ENCODE measurements around the gene PLCB3. TPM values are rescaled to one million over a fixed set of nuclear protein-coding genes. Genes with fewer than 3 reads are reported as not detected.

The PLCB3 gene
- total and polyA plus RNA-seq, 2 donors (not counting 3 experiments of a cell fraction or from before 2014, with no cell fraction given) = 32.3 to 61.1 TPM

DNA sequence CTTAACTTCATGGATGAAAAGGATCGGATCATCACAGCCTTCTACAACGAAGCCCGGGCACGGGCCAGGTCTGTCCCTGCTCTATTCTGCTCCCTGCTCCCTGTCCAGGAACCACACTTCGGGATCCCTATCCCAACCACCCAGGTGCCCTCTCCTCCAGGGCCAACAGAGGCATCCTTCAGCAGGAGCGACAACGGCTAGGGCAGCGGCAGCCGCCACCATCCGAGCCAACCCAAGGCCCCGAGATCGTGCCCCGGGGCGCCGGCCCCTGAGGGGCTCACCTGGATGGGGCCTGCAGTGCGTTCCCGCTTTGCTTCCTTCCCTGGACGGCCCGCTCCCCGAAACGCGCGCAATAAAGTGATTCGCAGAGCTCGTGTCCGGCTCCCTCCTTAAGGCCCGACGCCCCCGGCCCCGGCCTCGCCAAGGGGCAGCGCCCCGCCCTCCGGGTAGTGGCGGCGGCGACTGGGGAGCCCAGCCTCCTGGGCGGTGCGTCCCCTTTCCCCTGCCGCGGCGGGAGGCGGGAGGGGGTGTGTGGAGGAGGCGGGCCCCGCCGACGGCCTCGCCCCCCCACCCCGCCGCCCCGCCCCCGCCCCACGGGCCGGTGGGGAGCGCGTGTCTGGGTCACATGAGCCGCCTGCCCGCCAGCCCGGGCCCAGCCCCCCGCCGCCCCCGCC, 17.3 kb upstream of the PLCB3 start, which contains the start of gene VEGFB:
Gene VEGFB, plus strand, starts transcription at position 672 of the 674 bp plus-strand sequence. CDS start 250 bp downstream, outside the sequence.
- Histone ChIP-seq H2AFZ (ENCODE audit: low read depth, low read length) (peak within 1 kb of the TSS; percentile 39), H3K4me1 (ENCODE audit: control insufficient read depth, extremely low read depth, insufficient read depth, low read length) (peaks cover 10% of the 10 kb centered on the region), H4K20me1 (replicated peaks; ENCODE audit: control insufficient read depth, extremely low read depth, insufficient read depth, low read length) (no peaks in the 10 kb centered on the region), H3K27ac (ENCODE audit: insufficient read depth, low read depth, low read length) (no peak within 1 kb of the TSS), H3K79me2 (ENCODE audit: control insufficient read depth, insufficient read depth, low read length) (no peaks in the 10 kb centered on the region), H3K9me1 (replicated peaks; ENCODE audit: control insufficient read depth, extremely low read depth, insufficient read depth, low read length) (no peaks in the 10 kb centered on the region), H3K4me2 (ENCODE audit: insufficient read depth, low read length) (peak within 1 kb of the TSS; percentile 71), H3K36me3 (ENCODE audit: control insufficient read depth in 2 of 2, extremely low read depth in 1 of 2, insufficient read depth in 2 of 2, low read length in 2 of 2) (peaks cover 6 to 8% of the 10 kb centered on the region in 2 experiments), H3K9me3 (replicated peaks; ENCODE audit: control insufficient read depth, insufficient read depth, low read length) (no peaks in the 10 kb centered on the region), H3K27me3 (ENCODE audit: control insufficient read depth in 2 of 2, insufficient read depth in 2 of 2, low read length in 2 of 2) (no peaks in the 10 kb centered on the region), H3K4me3 (replicated peaks in 1 of 3; ENCODE audit: insufficient read depth in 1 of 3, low read depth in 1 of 3, low read length in 3 of 3) (peak within 1 kb of the TSS; percentile 48 to 63 (median 51)), H3K9ac (replicated peaks; ENCODE audit: extremely low read depth, insufficient read depth, low read length) (peak within 1 kb of the TSS; percentile 6)
- dilution Hi-C loops (cut with MboI; ENCODE audit: extremely low pct_ligation_motif_present, low sequenced_read_pairs) = no loop called here
- TF ChIP-seq POLR2AphosphoS5 (IDR thresholded peaks at IDR 0.05; ENCODE audit: insufficient read depth, low read depth, low read length) = peak; percentile 47
- no peak for TF ChIP-seq MAX (IDR thresholded peaks at IDR 0.05; ENCODE audit: insufficient read depth, insufficient read length)
- intact Hi-C loops (cut with micrococcal nuclease) = loop anchor here (5.0 kb wide), 1 partner anchor 47 kb away; the partner anchor contains the start of gene STIP1
- peak; percentile 48 for DNase-seq (ENCODE audit: low read depth, low spot score)
- no TSS peak for BruUV-seq (replicated peaks)
- ChIA-PET CTCF (interaction anchor here (1.9 to 2.1 kb wide), 2 partner anchors 30 to 67 kb away, joined by 6 to 10 read pairs; no protein-coding TSS in a partner anchor), POLR2A (no interaction called here)
- peak; percentile 64 for FAIRE-seq

GRCh38 chr11:64234647-64235379, 16.5 kb upstream of the PLCB3 start:
- ChIA-PET POLR2A (no interaction called here), CTCF (interaction anchor here (1.9 to 2.1 kb wide), 3 partner anchors 30 to 66 kb away, joined by 6 to 10 read pairs (median 7); no protein-coding TSS in a partner anchor)
- Histone ChIP-seq H3K4me1 (ENCODE audit: control insufficient read depth, extremely low read depth, insufficient read depth, low read length) (peaks cover 10% of the 10 kb centered on the region), H3K27me3 (ENCODE audit: control insufficient read depth in 2 of 2, insufficient read depth in 2 of 2, low read length in 2 of 2) (no peaks in the 10 kb centered on the region), H3K36me3 (ENCODE audit: control insufficient read depth in 2 of 2, extremely low read depth in 1 of 2, insufficient read depth in 2 of 2, low read length in 2 of 2) (peaks cover 6 to 8% of the 10 kb centered on the region in 2 experiments), H4K20me1 (replicated peaks; ENCODE audit: control insufficient read depth, extremely low read depth, insufficient read depth, low read length) (no peaks in the 10 kb centered on the region), H3K27ac (ENCODE audit: insufficient read depth, low read depth, low read length) (no peak overlapping the region), H3K4me2 (ENCODE audit: insufficient read depth, low read length) (peak overlapping the region; percentile 71), H3K4me3 (replicated peaks in 1 of 3; ENCODE audit: insufficient read depth in 1 of 3, low read depth in 1 of 3, low read length in 3 of 3) (peak overlapping the region; percentile 48 to 63 (median 51)), H3K79me2 (ENCODE audit: control insufficient read depth, insufficient read depth, low read length) (no peaks in the 10 kb centered on the region), H3K9me3 (replicated peaks; ENCODE audit: control insufficient read depth, insufficient read depth, low read length) (no peaks in the 10 kb centered on the region), H3K9ac (replicated peaks; ENCODE audit: extremely low read depth, insufficient read depth, low read length) (peak overlapping the region; percentile 6), H3K9me1 (replicated peaks; ENCODE audit: control insufficient read depth, extremely low read depth, insufficient read depth, low read length) (no peaks in the 10 kb centered on the region), H2AFZ (ENCODE audit: low read depth, low read length) (no peak overlapping the region)
- intact Hi-C loops (cut with micrococcal nuclease) = loop anchor here (5.0 kb wide), 1 partner anchor 48 kb away; the partner anchor contains the start of gene STIP1
- no TSS peak for BruUV-seq (replicated peaks)
- FAIRE-seq (no peak), DNase-seq (ENCODE audit: low read depth, low spot score) (no peak)
- TF ChIP-seq GATA2 (IDR thresholded peaks at IDR 0.05; ENCODE audit: insufficient read depth, insufficient read length, low read depth, low read length) = no peak
- dilution Hi-C loops (cut with MboI; ENCODE audit: extremely low pct_ligation_motif_present, low sequenced_read_pairs) = no loop called here

All from endothelial cell of umbilical vein (primary cell).